Activated CD8-positive, alpha-beta T cell treated with anti-CD3 and anti-CD28 coated beads for 36 hours (primary cell): Measurements from ENCODE around the gene RBFOX2. TPM values are rescaled to one million over a fixed set of nuclear protein-coding genes. Genes with fewer than 3 reads are reported as not detected.

Experiments
- ATAC-seq: fragments of 200-7000 bp; cut with Tn5 transposase; one replicate; pipeline ENCODE4 v1.10.0; 2021; ENCODE audit warnings: mild to moderate bottlenecking, moderate library complexity
- CTCF ChIA-PET: fragments of 350-600 bp; sonication (Branson Sonifier 250); formaldehyde crosslinking; loops from one replicate; lab custom pipeline; 2021; ENCODE audit warnings: antibody characterized with exemption; lab: Charles Lee
- POLR2A ChIA-PET: fragments of 350-600 bp; sonication (Branson Sonifier 250); formaldehyde crosslinking; loops from one replicate; lab custom pipeline; 2021; ENCODE audit warnings: antibody characterized with exemption; lab: Charles Lee
- DNase-seq: peaks from one replicate; pipeline ENCODE4 v3.0.0-alpha.2; 2020
- H3K27ac Mint-ChIP-seq: one replicate; pipeline ENCODE4 v1.8.0; 2021; ENCODE audit warnings: mild to moderate bottlenecking, mixed read lengths
- H3K27me3 Mint-ChIP-seq: one replicate; pipeline ENCODE4 v1.8.0; 2021; ENCODE audit warnings: mixed read lengths
- H3K36me3 Mint-ChIP-seq: one replicate; pipeline ENCODE4 v1.8.0; 2021; ENCODE audit warnings: low read depth, mixed read lengths
- H3K4me1 Mint-ChIP-seq: one replicate; pipeline ENCODE4 v1.8.0; 2021; ENCODE audit warnings: low read depth, mixed read lengths
- H3K4me3 Mint-ChIP-seq: one replicate; pipeline ENCODE4 v1.8.0; 2021; ENCODE audit warnings: mild to moderate bottlenecking, moderate library complexity, mixed read lengths
- H3K9me3 Mint-ChIP-seq: one replicate; pipeline ENCODE4 v1.8.0; 2021; ENCODE audit warnings: mixed read lengths
- CTCF ChIP-seq: fragments of 200-600 bp; IDR thresholded peaks from one replicate; pipeline ENCODE4 v1.8.0; 2022; ENCODE audit warnings: antibody characterized with exemption, mild to moderate bottlenecking
- intact Hi-C: fragments of 100-400 bp; cut with micrococcal nuclease; formaldehyde crosslinking; loops from one replicate; pipeline ENCODE4 v1.10.0; 2022
- total RNA-seq, 2 experiments: library from RNA; stranded (reverse); gene quantifications; one replicate each; pipeline ENCODE4 v1.2.3, GENCODE V29; 2021

Gene RBFOX2
- total RNA-seq, 2 experiments from 2014 or later: 3.1 to 3.3 TPM

GRCh38 chr22:35977136-35977535 is 51.5 kb downstream of the RBFOX2 start:
- Mint-ChIP-seq H3K27me3 (peaks cover 8% of the 10 kb centered on the region), H3K4me3 (no peak overlapping the region), H3K9me3 (no peaks in the 10 kb centered on the region), H3K27ac (no peak overlapping the region), H3K36me3 (no peaks in the 10 kb centered on the region), H3K4me1 (no peaks in the 10 kb centered on the region)
- intact Hi-C loops: no loop called here
- DNase-seq (no peak), ATAC-seq (no peak)
- no peak for TF ChIP-seq CTCF
- CTCF ChIA-PET: interaction anchor here (1.1 kb wide), 1 partner anchor 88 kb away, joined by 4 read pairs; no protein-coding TSS in a partner anchor
- POLR2A ChIA-PET: interaction anchor here (0.7 kb wide), 1 partner anchor 189 kb away, joined by 3 read pairs; no protein-coding TSS in a partner anchor

- TF ChIP-seq CTCF: no peak
- ATAC-seq (no peak), DNase-seq (no peak)
- Mint-ChIP-seq H3K27ac (no peak overlapping the region), H3K36me3 (no peaks in the 10 kb centered on the region), H3K4me3 (no peak overlapping the region), H3K4me1 (no peaks in the 10 kb centered on the region), H3K27me3 (peaks cover 3% of the 10 kb centered on the region), H3K9me3 (no peaks in the 10 kb centered on the region)
- ChIA-PET CTCF (no interaction called here), POLR2A (no interaction called here)
- intact Hi-C loops: no loop called here
Measured at GRCh38 chr22:35973388-35973787, 55.2 kb downstream of the RBFOX2 start.

- Mint-ChIP-seq H3K27ac (no peak overlapping the region), H3K27me3 (peaks cover 3% of the 10 kb centered on the region), H3K9me3 (no peaks in the 10 kb centered on the region), H3K36me3 (no peaks in the 10 kb centered on the region), H3K4me1 (no peaks in the 10 kb centered on the region), H3K4me3 (no peak overlapping the region)
- intact Hi-C loops: no loop called here
- ChIA-PET CTCF (no interaction called here), POLR2A (no interaction called here)
- DNase-seq (no peak), ATAC-seq (no peak)
- TF ChIP-seq CTCF: no peak
Measured at GRCh38 chr22:35972559-35972958, 56.1 kb downstream of the RBFOX2 start.

GRCh38 chr22:35971456-35972119 is 57.0 kb downstream of the RBFOX2 start:
- Mint-ChIP-seq H3K27ac (no peak overlapping the region), H3K4me1 (no peaks in the 10 kb centered on the region), H3K36me3 (no peaks in the 10 kb centered on the region), H3K27me3 (peaks cover 3% of the 10 kb centered on the region), H3K9me3 (no peaks in the 10 kb centered on the region), H3K4me3 (no peak overlapping the region)
- ATAC-seq (no peak), DNase-seq (no peak)
- ChIA-PET CTCF (interaction anchor here (0.8 kb wide), 1 partner anchor 95 kb away, joined by 3 read pairs; no protein-coding TSS in a partner anchor), POLR2A (no interaction called here)
- TF ChIP-seq CTCF: no peak
- intact Hi-C loops: no loop called here

GRCh38 chr22:35970616-35971455 is 57.8 kb downstream of the RBFOX2 start:
- Mint-ChIP-seq H3K4me1 (no peaks in the 10 kb centered on the region), H3K9me3 (no peaks in the 10 kb centered on the region), H3K4me3 (no peak overlapping the region), H3K27ac (no peak overlapping the region), H3K27me3 (peaks cover under 1% of the 10 kb centered on the region), H3K36me3 (no peaks in the 10 kb centered on the region)
- no peak for ATAC-seq
- intact Hi-C loops: no loop called here
- no peak for TF ChIP-seq CTCF
- ChIA-PET CTCF (interaction anchor here (1.0 kb wide), 1 partner anchor 95 kb away, joined by 3 read pairs; no protein-coding TSS in a partner anchor), POLR2A (no interaction called here)
- no peak for DNase-seq
